GM21825 (cell line): ENCODE results near the gene NEFH.

Source experiments
- ATAC-seq: cut with Tn5 transposase; IDR thresholded peaks from one replicate; pipeline ENCODE4 v1.9.1; 2021; ENCODE audit warnings: mild to moderate bottlenecking, moderate library complexity; ENCODE audit not compliant: unreplicated experiment

Gene NEFH

DNA sequence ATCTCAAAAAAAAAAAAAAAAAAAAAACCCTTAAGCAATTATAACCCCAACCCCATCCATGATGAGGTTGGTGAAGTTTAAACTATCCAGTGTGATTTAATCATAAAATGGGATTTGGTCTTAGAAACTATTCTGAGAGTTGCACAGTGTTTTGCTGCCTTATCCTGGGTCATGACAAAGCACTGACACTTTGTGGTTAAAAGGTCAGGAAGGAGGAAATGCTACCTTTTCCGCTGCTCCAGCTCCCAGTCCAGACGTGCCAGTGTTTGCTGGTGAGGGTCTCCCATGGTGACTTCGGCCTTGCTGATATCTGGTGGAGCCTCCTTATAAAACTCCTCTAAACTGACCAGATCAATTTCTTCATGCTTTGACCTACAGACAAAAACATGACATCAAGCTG lies 59.1 kb downstream of the NEFH start:
- no peak for ATAC-seq
